CD4-positive, alpha-beta T cell (primary cell): ENCODE results near the gene KCNC4. TPM values are rescaled to one million over a fixed set of nuclear protein-coding genes. Genes with fewer than 3 reads are reported as not detected.

ENCODE experiments used
- ATAC-seq: fragments of 200-7000 bp; cut with Tn5 transposase; one replicate; pipeline ENCODE4 v1.10.0; 2022; ENCODE audit warnings: mild to moderate bottlenecking; ENCODE audit not compliant: poor library complexity
- CTCF ChIA-PET: fragments of 350-600 bp; sonication (Branson Sonifier 250); formaldehyde crosslinking; loops from one replicate; lab custom pipeline; 2021; ENCODE audit warnings: antibody characterized with exemption, inconsistent platforms; lab: Charles Lee
- POLR2A ChIA-PET: fragments of 350-600 bp; sonication (Branson Sonifier 250); formaldehyde crosslinking; loops from one replicate; lab custom pipeline; 2021; ENCODE audit warnings: antibody characterized with exemption, inconsistent platforms; lab: Charles Lee
- DNase-seq, 14 experiments: peaks; one replicate each; pipeline ENCODE4 v3.0.0-alpha.2; 2013 to 2020; ENCODE audit warnings: mixed read lengths in 2 of 14
- H3K27ac ChIP-seq, 2 donors: one replicate each; pipeline versions ENCODE4 v1.5.1 to v1.7.0; 2013; ENCODE audit warnings: low read length in 2 of 2, low read depth in 1 of 2, mild to moderate bottlenecking in 1 of 2
- H3K27me3 ChIP-seq, 2 experiments: 1 replicate in 1 of 2; 2 replicates in 1 of 2; pipeline versions ENCODE4 v1.6.1 to v1.7.0; 2013; ENCODE audit warnings: low read length in 2 of 2, control low read depth in 1 of 2, mild to moderate bottlenecking in 1 of 2, moderate library complexity in 1 of 2; ENCODE audit not compliant: insufficient read depth in 2 of 2, control insufficient read depth in 1 of 2
- H3K36me3 ChIP-seq: one replicate; pipeline ENCODE4 v1.6.1; 2013; ENCODE audit warnings: low read length, control low read depth; ENCODE audit not compliant: insufficient read depth
- H3K4me1 ChIP-seq: one replicate; pipeline ENCODE4 v1.6.1; 2013; ENCODE audit warnings: low read length, control low read depth; ENCODE audit not compliant: insufficient read depth
- H3K4me3 ChIP-seq: one replicate; pipeline ENCODE4 v1.5.1; 2013; ENCODE audit warnings: mild to moderate bottlenecking, low read length, moderate library complexity
- H3K9me3 ChIP-seq, 2 experiments: 1 replicate in 1 of 2; 2 replicates in 1 of 2; pipeline versions ENCODE4 v1.6.1 to v1.7.0; 2013; ENCODE audit warnings: low read length in 2 of 2, mild to moderate bottlenecking in 2 of 2, control low read depth in 1 of 2, moderate library complexity in 1 of 2; ENCODE audit not compliant: control insufficient read depth in 1 of 2, insufficient read depth in 1 of 2
- H3K27ac Mint-ChIP-seq: one replicate; pipeline ENCODE4 v1.8.0; 2020; ENCODE audit warnings: mixed read lengths
- H3K27me3 Mint-ChIP-seq: one replicate; pipeline ENCODE4 v1.8.0; 2021; ENCODE audit warnings: mixed read lengths
- H3K36me3 Mint-ChIP-seq: one replicate; pipeline ENCODE4 v1.8.0; 2021; ENCODE audit warnings: low read depth, mixed read lengths
- H3K4me1 Mint-ChIP-seq: one replicate; pipeline ENCODE4 v1.8.0; 2021; ENCODE audit warnings: low read depth, mixed read lengths
- H3K4me3 Mint-ChIP-seq: one replicate; pipeline ENCODE4 v1.8.0; 2020; ENCODE audit warnings: mild to moderate bottlenecking, mixed read lengths
- H3K9me3 Mint-ChIP-seq: one replicate; pipeline ENCODE4 v1.8.0; 2020; ENCODE audit warnings: mixed read lengths
- CTCF ChIP-seq: fragments of 200-600 bp; IDR thresholded peaks from one replicate; pipeline ENCODE4 v1.8.0; 2022; ENCODE audit warnings: antibody characterized with exemption, mild to moderate bottlenecking
- intact Hi-C, 2 experiments: fragments of 100-400 bp; cut with DNase I in 1 of 2; cut with micrococcal nuclease in 1 of 2; formaldehyde crosslinking; loops; one replicate each; pipeline versions ENCODE4 v1.15.1 to v1.9.0; 2023 to 2025; cut with DNase I, micrococcal nuclease
- total RNA-seq, 174 experiments: library from RNA in 2 of 174; stranded (reverse) in 2 of 174; gene quantifications; one replicate each; pipeline ENCODE4 v1.2.3 and lab custom pipeline; 2021 to 2026

KCNC4 gene
- total RNA-seq, 2 experiments from 2014 or later: 16.5 to 17.7 TPM

GRCh38 chr1:110229348-110230001 lies 19.4 kb downstream of the KCNC4 start:
- Mint-ChIP-seq H3K27me3 (no peaks in the 10 kb centered on the region), H3K4me1 (no peaks in the 10 kb centered on the region), H3K27ac (no peak overlapping the region), H3K4me3 (no peak overlapping the region), H3K9me3 (no peaks in the 10 kb centered on the region), H3K36me3 (peaks cover 16% of the 10 kb centered on the region)
- Histone ChIP-seq H3K4me3 (no peak overlapping the region), H3K27me3 (no peaks in the 10 kb centered on the region), H3K27ac (no peak overlapping the region), H3K36me3 (peaks cover 11% of the 10 kb centered on the region), H3K9me3 (no peaks in the 10 kb centered on the region), H3K4me1 (no peaks in the 10 kb centered on the region)
- CTCF ChIA-PET: interaction anchor here (1.5 kb wide), 1 partner anchor 32 kb away, joined by 3 read pairs; no protein-coding TSS in a partner anchor
- POLR2A ChIA-PET: no interaction called here
- TF ChIP-seq CTCF: no peak
- intact Hi-C loops: no loop called here
- ATAC-seq (no peak), DNase-seq (no peak)

GRCh38 chr1:110230381-110231199 lies 20.5 kb downstream of the KCNC4 start:
- ChIA-PET CTCF (interaction anchor here (1.5 kb wide), 1 partner anchor 33 kb away, joined by 3 read pairs; no protein-coding TSS in a partner anchor), POLR2A (no interaction called here)
- Mint-ChIP-seq H3K4me3 (no peak overlapping the region), H3K27me3 (no peaks in the 10 kb centered on the region), H3K4me1 (no peaks in the 10 kb centered on the region), H3K27ac (no peak overlapping the region), H3K9me3 (no peaks in the 10 kb centered on the region), H3K36me3 (peaks cover 20% of the 10 kb centered on the region)
- H3K4me1 ChIP-seq: no peaks in the 10 kb centered on the region
- peaks cover 9% of the 10 kb centered on the region for H3K36me3 ChIP-seq
- intact Hi-C loops: no loop called here
- no peaks in the 10 kb centered on the region for H3K9me3 ChIP-seq
- H3K4me3 ChIP-seq: no peak overlapping the region
- no peak overlapping the region for H3K27ac ChIP-seq
- DNase-seq (no peak), ATAC-seq (no peak)
- TF ChIP-seq CTCF: no peak
- no peaks in the 10 kb centered on the region for H3K27me3 ChIP-seq

- DNase-seq: no peak
- intact Hi-C loops: no loop called here
- H3K27ac Mint-ChIP-seq: no peak overlapping the region
These were observed 23.7 kb downstream of the KCNC4 start for GRCh38 chr1:110233861-110234260.

More at GRCh38 chr1:110233861-110234260, 23.7 kb downstream of the KCNC4 start:
- no peaks in the 10 kb centered on the region for H3K27me3 ChIP-seq
- H3K36me3 ChIP-seq: peaks cover 3% of the 10 kb centered on the region
- no peaks in the 10 kb centered on the region for H3K4me1 Mint-ChIP-seq
- no peak overlapping the region for H3K4me3 ChIP-seq
- ChIA-PET POLR2A (no interaction called here), CTCF (no interaction called here)
- no peak overlapping the region for H3K27ac ChIP-seq
- no peak for TF ChIP-seq CTCF
- H3K9me3 Mint-ChIP-seq: no peaks in the 10 kb centered on the region
- H3K4me1 ChIP-seq: no peaks in the 10 kb centered on the region
- peaks cover 10% of the 10 kb centered on the region for H3K36me3 Mint-ChIP-seq
- ATAC-seq: no peak
- H3K27me3 Mint-ChIP-seq: no peaks in the 10 kb centered on the region
- H3K9me3 ChIP-seq: no peaks in the 10 kb centered on the region
- no peak overlapping the region for H3K4me3 Mint-ChIP-seq
